IPS-18a (cell line): ENCODE data around the gene ANKRD55.
"Not testable (repeated sequence)": the region's sequence is repeated elsewhere in the genome, so short reads cannot be mapped to it uniquely, and the experiment has no call there.

Experiments used
- H3K27ac ChIP-seq: one replicate; pipeline ENCODE4 v1.5.1; 2013; ENCODE audit warnings: low read length
- H3K27me3 ChIP-seq: one replicate; pipeline ENCODE4 v1.6.1; 2013; ENCODE audit warnings: mild to moderate bottlenecking, low read length; ENCODE audit not compliant: control insufficient read depth, insufficient read depth
- H3K36me3 ChIP-seq: one replicate; pipeline ENCODE4 v1.6.1; 2013; ENCODE audit warnings: low read depth, low read length; ENCODE audit not compliant: control insufficient read depth
- H3K4me1 ChIP-seq: one replicate; pipeline ENCODE4 v1.6.1; 2013; ENCODE audit warnings: low read depth, low read length; ENCODE audit not compliant: control insufficient read depth
- H3K4me3 ChIP-seq: one replicate; pipeline ENCODE4 v1.5.1; 2013; ENCODE audit warnings: low read length
- H3K9ac ChIP-seq: one replicate; pipeline ENCODE4 v1.6.1; 2013; ENCODE audit warnings: mild to moderate bottlenecking, low read length, moderate library complexity
- H3K9me3 ChIP-seq: one replicate; pipeline ENCODE4 v1.6.1; 2013; ENCODE audit warnings: low read depth, low read length; ENCODE audit not compliant: control insufficient read depth

Gene ANKRD55

DNA sequence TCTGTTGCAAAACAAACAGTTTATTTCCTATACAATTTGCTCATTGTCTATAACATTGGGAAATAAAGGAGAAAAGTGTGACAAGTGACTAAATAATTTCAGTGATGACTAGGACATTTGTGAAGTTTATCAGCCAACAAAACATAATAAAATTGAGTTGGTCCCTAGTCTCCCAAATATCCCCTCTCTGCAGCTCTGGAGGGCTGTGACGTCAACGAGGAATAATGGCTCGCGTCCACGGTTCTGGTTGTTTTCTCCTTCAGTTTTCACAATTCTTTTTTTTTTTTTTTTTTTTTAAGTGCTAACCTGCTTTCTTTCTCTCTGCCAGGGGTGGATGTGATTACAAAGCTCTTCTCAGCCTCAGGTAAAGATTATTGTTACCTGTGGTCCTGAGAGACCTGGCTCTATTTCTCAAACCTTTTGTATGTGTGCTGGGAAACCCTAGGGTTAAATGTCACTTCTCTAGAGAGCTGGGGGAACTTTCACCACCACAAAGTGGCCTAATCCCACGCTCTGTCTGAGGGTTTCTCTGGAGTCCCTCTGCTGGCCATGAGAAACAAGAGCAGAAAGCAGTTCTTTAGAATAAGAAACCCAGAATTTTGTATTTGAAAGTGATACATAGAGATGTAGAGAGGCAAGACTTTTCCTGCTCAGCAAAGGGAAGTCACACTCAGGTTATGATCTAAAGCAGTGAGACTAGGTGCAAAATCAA lies 36.2 kb upstream of the ANKRD55 start:
- no peak overlapping the region for H3K9ac ChIP-seq
- no peaks in the 10 kb centered on the region for H3K36me3 ChIP-seq
- no peak overlapping the region for H3K4me3 ChIP-seq
- H3K9me3 ChIP-seq, result no peaks in the 10 kb centered on the region
- H3K4me1 ChIP-seq, result no peaks in the 10 kb centered on the region
- H3K27ac ChIP-seq, result no peak overlapping the region
- H3K27me3 ChIP-seq, result no peaks in the 10 kb centered on the region

DNA sequence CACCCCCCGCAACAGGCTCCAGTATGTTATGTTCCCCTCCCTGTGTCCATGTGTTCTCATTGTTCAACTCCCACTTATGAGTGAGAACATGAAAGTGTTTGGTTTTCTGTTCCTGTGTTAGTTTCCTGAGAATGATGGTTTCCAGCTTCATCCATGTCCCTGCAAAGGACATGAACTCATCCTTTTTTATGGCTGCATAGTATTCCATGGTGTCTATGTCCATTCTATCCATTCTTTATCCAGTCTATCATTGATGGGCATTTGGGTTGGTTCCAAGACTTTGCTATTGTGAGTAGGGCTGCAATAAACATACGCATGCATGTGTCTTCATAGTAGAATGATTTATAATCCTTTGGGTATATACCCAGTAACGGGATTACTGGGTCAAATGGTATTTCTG lies 35.6 kb upstream of the ANKRD55 start:
- H3K4me1 ChIP-seq, H3K27ac ChIP-seq, H3K9me3 ChIP-seq, H3K36me3 ChIP-seq, H3K9ac ChIP-seq, H3K27me3 ChIP-seq, H3K4me3 ChIP-seq: not testable (repeated sequence)

DNA sequence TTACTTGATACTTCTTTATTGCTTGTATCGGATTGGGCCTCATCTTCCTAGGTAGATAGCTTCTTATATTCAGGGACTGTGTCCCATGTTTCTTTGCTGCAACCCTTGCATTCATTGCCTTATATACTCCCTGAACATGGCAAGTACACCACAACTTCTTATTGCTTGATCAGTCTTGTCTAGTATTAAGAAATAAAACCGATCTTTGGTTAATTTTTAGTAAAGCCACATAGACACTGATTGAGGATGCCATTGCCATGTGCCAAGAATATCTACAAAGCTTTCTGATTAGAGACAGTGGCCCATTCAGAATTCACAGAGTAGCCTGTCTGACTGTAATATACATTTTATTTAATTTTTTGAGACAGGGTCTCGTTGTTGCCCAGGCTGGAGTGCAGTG lies 34.7 kb upstream of the ANKRD55 start:
- H3K27me3 ChIP-seq, result no peaks in the 10 kb centered on the region
- no peak overlapping the region for H3K4me3 ChIP-seq
- H3K36me3 ChIP-seq, result no peaks in the 10 kb centered on the region
- H3K9me3 ChIP-seq, result no peaks in the 10 kb centered on the region
- H3K4me1 ChIP-seq, result no peaks in the 10 kb centered on the region
- H3K9ac ChIP-seq, result no peak overlapping the region
- H3K27ac ChIP-seq, result no peak overlapping the region

DNA sequence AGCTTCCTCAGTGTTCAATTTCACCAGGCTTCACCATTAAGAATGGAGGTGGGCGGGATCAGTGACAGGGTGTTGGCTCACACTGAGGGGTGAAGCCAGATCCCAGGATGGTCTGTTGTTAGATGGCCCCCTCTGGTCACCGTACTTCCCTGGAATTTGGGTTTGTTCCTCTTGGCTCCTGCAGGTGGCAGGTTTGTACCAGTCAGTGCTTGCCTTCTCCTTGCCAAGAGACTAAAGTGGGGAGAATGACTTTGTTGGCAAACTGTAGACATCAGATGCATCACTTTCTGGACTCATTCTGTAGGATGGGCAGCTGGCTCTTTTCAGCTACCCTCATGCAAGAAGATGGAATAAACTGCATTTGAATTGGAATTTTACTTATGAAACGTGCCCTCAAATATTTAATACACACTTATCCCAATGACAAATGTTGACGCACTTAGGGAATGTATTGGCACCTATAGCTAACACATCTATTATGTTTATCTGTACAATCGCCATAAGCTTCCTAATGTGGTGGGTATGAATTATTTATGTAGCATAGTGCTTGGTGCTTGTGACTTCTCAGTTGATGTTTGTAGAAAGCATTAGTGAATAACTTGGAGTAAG lies 31.4 kb upstream of the ANKRD55 start:
- Histone ChIP-seq H3K4me1 (no peaks in the 10 kb centered on the region), H3K9me3 (no peaks in the 10 kb centered on the region), H3K27ac (no peak overlapping the region), H3K9ac (no peak overlapping the region), H3K36me3 (no peaks in the 10 kb centered on the region), H3K4me3 (no peak overlapping the region), H3K27me3 (no peaks in the 10 kb centered on the region)

DNA sequence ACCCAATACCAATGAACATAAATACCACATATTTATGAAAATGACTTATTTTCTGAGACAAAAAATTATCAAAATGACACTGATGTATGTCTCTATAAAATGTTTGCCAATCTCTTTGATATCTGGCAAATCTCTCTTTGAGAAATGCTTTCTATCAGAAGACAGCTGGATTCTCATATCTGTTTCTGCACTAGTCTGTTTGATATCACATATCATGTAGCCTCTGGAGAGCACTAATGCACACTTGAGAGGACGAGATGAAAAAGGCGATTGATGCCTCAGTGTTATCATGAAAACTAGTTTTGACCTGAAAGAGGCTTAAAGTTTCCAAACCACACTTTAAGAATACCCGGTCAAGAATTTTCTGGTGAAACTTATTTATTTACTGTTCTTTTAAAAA lies 29.1 kb upstream of the ANKRD55 start:
- Histone ChIP-seq H3K9ac (no peak overlapping the region), H3K9me3 (no peaks in the 10 kb centered on the region), H3K36me3 (no peaks in the 10 kb centered on the region), H3K4me3 (no peak overlapping the region), H3K27me3 (no peaks in the 10 kb centered on the region), H3K4me1 (no peaks in the 10 kb centered on the region), H3K27ac (no peak overlapping the region)

DNA sequence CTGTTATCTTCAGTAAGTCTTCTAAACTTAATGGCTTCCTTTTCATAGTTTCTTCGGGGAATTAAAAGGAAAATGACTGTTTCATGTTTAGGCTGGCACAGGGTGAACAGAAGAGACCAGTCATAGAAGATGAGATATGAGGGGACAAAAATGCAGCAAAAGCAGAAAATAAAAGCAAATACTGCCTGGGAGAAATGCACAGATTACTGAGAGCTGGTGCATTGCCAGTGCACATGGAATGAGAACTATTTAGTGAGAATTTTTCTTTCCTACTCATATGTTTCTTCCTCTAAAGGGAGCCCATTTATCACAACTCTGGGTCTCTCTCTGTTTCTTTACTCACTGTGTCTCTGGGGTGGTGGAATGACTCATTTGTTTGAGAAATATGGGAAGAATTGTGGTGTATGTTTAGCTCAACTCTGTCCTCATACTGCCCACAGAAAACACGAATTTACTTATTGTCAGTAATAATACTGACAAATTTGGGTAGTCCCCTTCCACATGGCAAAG lies 25.9 kb upstream of the ANKRD55 start:
- Histone ChIP-seq H3K27ac (no peak overlapping the region), H3K27me3 (no peaks in the 10 kb centered on the region), H3K9ac (no peak overlapping the region), H3K4me3 (no peak overlapping the region), H3K36me3 (no peaks in the 10 kb centered on the region), H3K9me3 (no peaks in the 10 kb centered on the region), H3K4me1 (no peaks in the 10 kb centered on the region)

DNA sequence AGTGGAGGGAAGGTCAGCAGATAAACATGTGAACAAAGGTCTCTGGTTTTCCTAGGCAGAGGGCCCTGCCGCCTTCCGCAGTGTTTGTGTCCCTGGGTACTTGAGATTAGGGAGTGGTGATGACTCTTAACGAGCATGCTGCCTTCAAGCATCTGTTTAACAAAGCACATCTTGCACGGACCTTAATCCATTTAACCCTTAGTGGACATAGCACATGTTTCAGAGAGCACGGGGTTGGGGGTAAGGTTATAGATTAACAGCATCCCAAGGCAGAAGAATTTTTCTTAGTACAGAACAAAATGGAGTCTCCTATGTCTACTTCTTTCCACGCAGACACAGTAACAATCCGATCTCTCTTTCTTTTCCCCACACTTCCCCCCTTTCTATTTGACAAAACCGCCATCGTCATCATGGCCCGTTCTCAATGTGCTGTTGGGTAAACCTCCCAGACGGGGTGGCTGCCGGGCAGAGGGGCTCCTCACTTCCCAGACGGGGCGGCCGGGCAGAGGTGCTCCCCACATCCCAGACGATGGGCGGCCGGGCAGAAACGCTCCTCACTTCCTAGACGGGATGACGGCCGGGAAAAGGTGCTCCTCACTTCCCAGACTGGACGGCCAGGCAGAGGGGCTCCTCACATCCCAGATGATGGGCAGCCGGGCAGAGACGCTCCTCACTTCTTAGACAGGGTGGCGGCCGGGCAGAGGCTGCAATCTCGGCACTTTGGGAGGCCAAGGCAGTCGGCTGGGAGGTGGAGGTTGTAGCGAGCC lies 24.8 kb upstream of the ANKRD55 start:
- not testable (repeated sequence) for H3K27me3 ChIP-seq, H3K4me3 ChIP-seq, H3K9ac ChIP-seq, H3K9me3 ChIP-seq, H3K4me1 ChIP-seq, H3K27ac ChIP-seq, H3K36me3 ChIP-seq

DNA sequence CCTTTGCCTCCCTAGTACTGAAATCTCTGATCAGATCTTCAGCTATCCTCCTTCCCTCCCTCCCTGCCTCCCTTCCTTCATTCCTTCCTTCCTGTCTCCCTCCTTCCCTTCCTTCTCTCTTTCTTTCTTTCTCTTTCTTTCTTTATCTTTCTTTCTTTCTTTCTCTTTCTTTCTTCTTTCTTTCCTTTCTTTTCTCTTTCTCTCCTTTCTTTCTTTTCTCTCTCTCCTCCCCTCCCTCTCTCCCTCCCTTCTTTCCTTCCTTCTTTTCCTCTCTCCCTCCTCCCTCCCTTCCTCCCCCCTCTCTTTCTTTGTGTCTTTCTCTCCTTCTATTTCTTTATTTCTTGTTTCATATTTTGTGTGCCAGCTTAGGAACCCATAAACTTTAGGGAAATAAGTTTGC lies 23.9 kb upstream of the ANKRD55 start:
- Histone ChIP-seq H3K9ac (no peak overlapping the region), H3K27me3 (no peaks in the 10 kb centered on the region), H3K9me3 (no peaks in the 10 kb centered on the region), H3K4me3 (no peak overlapping the region), H3K36me3 (no peaks in the 10 kb centered on the region), H3K4me1 (no peaks in the 10 kb centered on the region), H3K27ac (no peak overlapping the region)

DNA sequence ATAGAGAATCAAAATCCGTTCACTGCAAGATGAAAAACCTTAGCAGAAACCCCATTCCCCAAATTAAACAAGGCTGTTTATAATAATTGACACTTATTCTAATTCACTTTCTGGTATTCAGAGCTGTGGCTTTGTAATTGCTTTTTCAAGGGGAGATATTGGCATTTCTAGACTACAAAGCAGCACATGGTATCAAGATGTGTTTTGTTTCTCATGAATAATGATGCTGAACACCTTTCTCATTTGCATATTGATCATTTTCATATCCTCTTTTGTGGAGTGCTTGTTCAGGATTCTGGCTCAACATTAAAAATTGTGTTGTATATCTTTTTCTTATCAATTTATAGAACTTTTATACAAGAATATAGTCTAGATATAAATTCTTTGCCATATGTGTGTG lies 22.4 kb upstream of the ANKRD55 start:
- Histone ChIP-seq H3K9ac (no peak overlapping the region), H3K4me3 (no peak overlapping the region), H3K27ac (no peak overlapping the region), H3K36me3 (no peaks in the 10 kb centered on the region), H3K27me3 (no peaks in the 10 kb centered on the region), H3K4me1 (no peaks in the 10 kb centered on the region), H3K9me3 (no peaks in the 10 kb centered on the region)

DNA sequence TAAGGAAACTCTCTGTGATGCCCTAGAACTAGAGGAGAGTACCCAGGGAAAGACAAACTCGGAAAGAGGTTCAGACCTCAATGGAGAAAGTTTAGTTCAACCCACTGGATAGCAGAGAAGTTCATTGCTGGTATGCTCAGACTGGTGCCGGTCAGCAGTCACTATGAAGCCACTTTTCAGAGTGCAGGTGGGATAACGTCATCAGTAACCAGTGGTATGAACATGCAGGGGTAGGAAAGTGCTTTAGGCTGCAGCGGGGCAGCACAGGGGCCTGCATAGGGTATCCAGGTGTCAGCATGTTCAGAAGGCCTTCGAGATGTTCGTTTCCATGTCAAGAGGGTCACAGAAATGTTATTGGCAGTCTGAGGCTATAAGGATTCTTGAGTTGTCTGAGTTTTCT lies 20.8 kb upstream of the ANKRD55 start:
- Histone ChIP-seq H3K4me1 (no peaks in the 10 kb centered on the region), H3K9me3 (peaks cover 6% of the 10 kb centered on the region), H3K36me3 (no peaks in the 10 kb centered on the region), H3K9ac (no peak overlapping the region), H3K4me3 (no peak overlapping the region), H3K27ac (no peak overlapping the region), H3K27me3 (no peaks in the 10 kb centered on the region)

DNA sequence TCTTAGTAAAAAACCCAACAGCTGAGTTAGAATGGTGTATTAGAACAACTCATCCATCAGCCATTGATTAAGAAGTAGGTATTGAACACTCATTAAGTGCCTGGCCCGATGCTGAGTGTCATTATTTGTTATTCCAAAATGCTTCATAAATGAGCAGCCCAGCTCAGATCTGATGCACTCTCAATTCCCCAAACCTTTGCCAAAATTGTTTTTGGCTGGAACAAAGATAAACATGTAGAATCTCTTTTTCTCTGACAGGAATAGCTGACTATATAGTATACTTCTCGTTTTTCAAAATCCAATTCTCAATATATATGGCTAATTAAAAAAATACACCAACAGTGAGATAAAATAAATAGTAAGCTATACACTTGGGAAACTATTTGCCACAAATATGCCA lies 20.0 kb upstream of the ANKRD55 start:
- no peaks in the 10 kb centered on the region for H3K4me1 ChIP-seq
- H3K9me3 ChIP-seq, result peaks cover 7% of the 10 kb centered on the region
- no peak overlapping the region for H3K27ac ChIP-seq
- H3K36me3 ChIP-seq, result no peaks in the 10 kb centered on the region
- H3K4me3 ChIP-seq, result no peak overlapping the region
- H3K27me3 ChIP-seq, result no peaks in the 10 kb centered on the region
- no peak overlapping the region for H3K9ac ChIP-seq
